Spleen (tissue), 7 donors: ENCODE data around the gene GNB1.

Source experiments
- CTCF ChIP-seq, 11 experiments: fragments of 200-600 bp in 7 of 11; fragments of 450-650 bp in 4 of 11; sonication (generic) in 4 of 11; IDR thresholded peaks in 8 of 11; conservative IDR thresholded peaks in 3 of 11; 1 replicate in 7 of 11; 2 replicates in 4 of 11; pipeline versions ENCODE4 v1.4.0 to v1.8.0; 2016 to 2021; ENCODE audit warnings: antibody characterized with exemption in 11 of 11, inconsistent platforms in 4 of 11, mild to moderate bottlenecking in 1 of 11
- POLR2A ChIP-seq, 3 donors: fragments of 450-650 bp; IDR thresholded peaks; one replicate each; pipeline ENCODE4 v1.5.1; 2017; ENCODE audit warnings: antibody characterized with exemption in 3 of 3, mild to moderate bottlenecking in 1 of 3
- donor health status: DM: no; HTN: no; CAD: no; lungs with moderate emphysema.
- donor health status: DM: no; HTN: no; CAD: no.
- donor health status: DM: no; HTN: no; CAD: no.

GRCh38 chr1:1783320-1783719 is 107.6 kb downstream of the GNB1 start:
- no peak for TF ChIP-seq CTCF (IDR thresholded peaks at IDR 0.05 in 8 of 11, conservative IDR thresholded peaks at IDR 0.05 in 3 of 11)
- TF ChIP-seq POLR2A (IDR thresholded peaks at IDR 0.05), result no peak
